H1 (cell line): ENCODE results near the gene MYOD1. TPM values are rescaled to one million over a fixed set of nuclear protein-coding genes. Genes with fewer than 3 reads are reported as not detected.

Experiments
- BACH1 ChIP-seq: IDR thresholded peaks from 2 replicates; pipeline ENCODE4 v1.6.1; 2012; ENCODE audit warnings: low read length, improper control_type of control experiment
- GABPA ChIP-seq: IDR thresholded peaks from 2 replicates; pipeline ENCODE4 v1.6.1; 2011; ENCODE audit warnings: mild to moderate bottlenecking, low read length, moderate library complexity, borderline replicate concordance; ENCODE audit not compliant: insufficient read depth
- HDAC6 ChIP-seq: IDR thresholded peaks from one replicate; pipeline ENCODE4 v1.7.1; 2012; ENCODE audit warnings: low read depth, mild to moderate bottlenecking, inconsistent platforms, low read length, moderate library complexity
- KDM4A ChIP-seq: IDR thresholded peaks from one replicate; pipeline ENCODE4 v1.7.1; 2012; ENCODE audit warnings: low read depth, mild to moderate bottlenecking, moderate library complexity, low read length, inconsistent platforms; ENCODE audit not compliant: severe bottlenecking
- POU5F1 ChIP-seq: IDR thresholded peaks from 2 replicates; pipeline ENCODE4 v1.6.1; 2011; ENCODE audit warnings: low read depth, mild to moderate bottlenecking, low read length, moderate library complexity
- RFX5 ChIP-seq: IDR thresholded peaks from 2 replicates; pipeline ENCODE4 v1.6.1; 2011; ENCODE audit warnings: low read depth, low read length, improper control_type of control experiment, borderline replicate concordance
- TEAD4 ChIP-seq: IDR thresholded peaks from 2 replicates; pipeline ENCODE4 v1.6.1; 2012; ENCODE audit warnings: low read depth, low read length, inconsistent platforms, mixed read lengths
- polyA plus RNA-seq, 7 experiments: library from polyadenylated mRNA; depleted of rRNA in 3 of 7; stranded (reverse) in 5 of 7; unstranded in 2 of 7; fragments of >200 nt in 5 of 7; fragments of 200-250 nt in 2 of 7; gene quantifications; 1 replicate in 5 of 7; 2 replicates in 1 of 7; 4 replicates in 1 of 7; pipeline versions ENCODE4 v1.2.1 to v1.2.3, GENCODE V29; 2011 to 2013; ENCODE audit warnings: missing spikeins in 2 of 7, mixed read lengths in 2 of 7
- total RNA-seq: library from RNA; stranded (reverse); fragmentation: NEBNext Ultra II Directional; extraction: Animal tissue kit (Norgen Biotek cat#: 25700); gene quantifications from 2 replicates; pipeline ENCODE4 v1.2.1, GENCODE V29; 2021

The MYOD1 gene
- total and polyA plus RNA-seq, 2 of the 8 experiments (the other 6 are each of a cell fraction or from before 2014, with no cell fraction given): not detected

- TF ChIP-seq RFX5 (no peak), POU5F1 (no peak), HDAC6 (no peak), KDM4A (peak; percentile 25), TEAD4 (no peak), BACH1 (no peak; the same call in 1 of the 2 replicates), GABPA (no peak)
Observed at GRCh38 chr11:17718510-17718962, 835 bp upstream of the MYOD1 start (continued).
